Measurements from ENCODE around the gene PCDHB10.
"Not testable (repeated sequence)": the region's sequence is repeated elsewhere in the genome, so short reads cannot be mapped to it uniquely, and the experiment has no call there.

GRCh38 chr5:141216035-141216434 is 23.9 kb downstream of the PCDHB10 start:
- not testable (repeated sequence) for TF ChIP-seq CTCF, EP300, POLR2A, POLR2AphosphoS5 (IDR thresholded peaks at IDR 0.05)

All from upper lobe of left lung (tissue), 4 donors.